Mesothelial cell of epicardium (in vitro differentiated cells): Measurements from ENCODE around the gene CD163L1. TPM values are rescaled to one million over a fixed set of nuclear protein-coding genes. Genes with fewer than 3 reads are reported as not detected.

Experiments used
- DNase-seq, 2 experiments: peaks; one replicate each; pipeline ENCODE4 v3.0.0; 2021; ENCODE audit warnings: low spot score in 2 of 2; ENCODE audit not compliant: unreplicated experiment in 2 of 2
- H3K27ac Mint-ChIP-seq: 2 replicates; pipeline ENCODE4 v1.8.0; 2021; ENCODE audit warnings: mixed read lengths
- H3K27me3 Mint-ChIP-seq: 2 replicates; pipeline ENCODE4 v1.8.0; 2021; ENCODE audit warnings: low read depth, mixed read lengths
- H3K36me3 Mint-ChIP-seq: 2 replicates; pipeline ENCODE4 v1.8.0; 2021; ENCODE audit warnings: mixed read lengths
- H3K4me1 Mint-ChIP-seq: 2 replicates; pipeline ENCODE4 v1.8.0; 2021; ENCODE audit warnings: mixed read lengths
- H3K4me3 Mint-ChIP-seq: 2 replicates; pipeline ENCODE4 v1.8.0; 2021; ENCODE audit warnings: mild to moderate bottlenecking, moderate library complexity, mixed read lengths
- H3K9me3 Mint-ChIP-seq: 2 replicates; pipeline ENCODE4 v1.8.0; 2021; ENCODE audit warnings: mixed read lengths
- CTCF ChIP-seq: fragments of 200-600 bp; sonication (generic); IDR thresholded peaks from one replicate; pipeline ENCODE4 v1.5.0; 2021; ENCODE audit warnings: antibody characterized with exemption; ENCODE audit not compliant: unreplicated experiment
- total RNA-seq: library from RNA; stranded (reverse); gene quantifications from 3 replicates; pipeline ENCODE4 v1.2.1, GENCODE V29; 2021

CD163L1 gene
- total RNA-seq, 1 donor from 2014 or later, result 0.11 TPM

- H3K27ac Mint-ChIP-seq, result no peak overlapping the region
- H3K4me1 Mint-ChIP-seq, result no peaks in the 10 kb centered on the region
- H3K4me3 Mint-ChIP-seq, result no peak overlapping the region
- TF ChIP-seq CTCF, result no peak
- peaks cover 14% of the 10 kb centered on the region for H3K27me3 Mint-ChIP-seq
- H3K9me3 Mint-ChIP-seq, result peaks cover 3% of the 10 kb centered on the region
- no peak for DNase-seq
- H3K36me3 Mint-ChIP-seq, result no peaks in the 10 kb centered on the region
Measured at GRCh38 chr12:7361265-7361664, 82.7 kb downstream of the CD163L1 start.

- no peak for TF ChIP-seq CTCF
- Mint-ChIP-seq H3K4me1 (no peaks in the 10 kb centered on the region), H3K9me3 (no peaks in the 10 kb centered on the region), H3K27me3 (peaks cover 28% of the 10 kb centered on the region), H3K4me3 (no peak overlapping the region), H3K36me3 (no peaks in the 10 kb centered on the region), H3K27ac (no peak overlapping the region)
- no peak for DNase-seq
Measured at GRCh38 chr12:7354529-7354928, 89.4 kb downstream of the CD163L1 start.

GRCh38 chr12:7352661-7353060 is 91.3 kb downstream of the CD163L1 start:
- no peak for TF ChIP-seq CTCF
- Mint-ChIP-seq H3K27me3 (peaks cover 32% of the 10 kb centered on the region), H3K36me3 (no peaks in the 10 kb centered on the region), H3K9me3 (no peaks in the 10 kb centered on the region), H3K27ac (no peak overlapping the region), H3K4me3 (no peak overlapping the region), H3K4me1 (no peaks in the 10 kb centered on the region)
- DNase-seq, result no peak

- no peak for DNase-seq
- no peak overlapping the region for H3K4me3 Mint-ChIP-seq
- peaks cover 26% of the 10 kb centered on the region for H3K27me3 Mint-ChIP-seq
- H3K9me3 Mint-ChIP-seq, result no peaks in the 10 kb centered on the region
- TF ChIP-seq CTCF, result no peak
- no peak overlapping the region for H3K27ac Mint-ChIP-seq
- no peaks in the 10 kb centered on the region for H3K4me1 Mint-ChIP-seq
- no peaks in the 10 kb centered on the region for H3K36me3 Mint-ChIP-seq
Measured at GRCh38 chr12:7351177-7351576, 92.8 kb downstream of the CD163L1 start.

- H3K4me1 Mint-ChIP-seq, result no peaks in the 10 kb centered on the region
- no peaks in the 10 kb centered on the region for H3K36me3 Mint-ChIP-seq
- H3K27me3 Mint-ChIP-seq, result peaks cover 25% of the 10 kb centered on the region
- DNase-seq, result no peak
- TF ChIP-seq CTCF, result no peak
- H3K4me3 Mint-ChIP-seq, result no peak overlapping the region
- H3K9me3 Mint-ChIP-seq, result peaks cover 10% of the 10 kb centered on the region
- H3K27ac Mint-ChIP-seq, result no peak overlapping the region
Measured at GRCh38 chr12:7349418-7349817, 94.5 kb downstream of the CD163L1 start.
